ENCODE measurements around the gene ZNF692.
"Not testable (repeated sequence)": the region's sequence is repeated elsewhere in the genome, so short reads cannot be mapped to it uniquely, and the experiment has no call there.

The ZNF692 gene

DNA sequence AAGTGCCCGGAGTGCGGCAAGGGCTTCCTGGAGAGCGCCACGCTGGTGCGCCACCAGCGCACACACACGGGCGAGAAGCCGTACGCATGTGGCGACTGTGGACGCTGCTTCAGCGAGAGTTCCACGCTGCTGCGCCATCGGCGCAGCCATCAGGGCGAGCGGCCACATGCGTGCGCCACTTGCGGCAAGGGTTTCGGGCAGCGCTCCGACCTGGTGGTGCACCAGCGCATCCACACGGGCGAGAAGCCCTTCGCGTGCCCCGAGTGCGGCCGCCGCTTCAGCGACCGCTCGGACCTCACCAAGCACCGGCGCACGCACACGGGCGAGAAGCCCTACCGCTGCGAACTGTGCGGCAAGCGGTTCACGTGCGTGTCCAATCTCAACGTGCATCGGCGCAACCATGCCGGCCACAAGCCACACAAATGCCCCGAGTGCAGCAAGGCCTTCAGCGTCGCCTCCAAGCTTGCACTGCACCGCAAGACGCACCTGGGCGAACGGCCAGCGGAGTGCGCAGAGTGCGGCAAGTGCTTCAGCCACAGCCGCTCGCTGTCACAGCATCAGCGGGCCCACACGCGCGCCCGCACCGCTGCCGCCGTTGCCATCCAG is 10.8 kb downstream of the ZNF692 start:
- no peak for DNase-seq

- no peak for DNase-seq
These were observed 11.5 kb downstream of the ZNF692 start for GRCh38 chr1:248847181-248847955.

GRCh38 chr1:248844526-248844925 is 14.4 kb downstream of the ZNF692 start:
- no peak for DNase-seq

DNA sequence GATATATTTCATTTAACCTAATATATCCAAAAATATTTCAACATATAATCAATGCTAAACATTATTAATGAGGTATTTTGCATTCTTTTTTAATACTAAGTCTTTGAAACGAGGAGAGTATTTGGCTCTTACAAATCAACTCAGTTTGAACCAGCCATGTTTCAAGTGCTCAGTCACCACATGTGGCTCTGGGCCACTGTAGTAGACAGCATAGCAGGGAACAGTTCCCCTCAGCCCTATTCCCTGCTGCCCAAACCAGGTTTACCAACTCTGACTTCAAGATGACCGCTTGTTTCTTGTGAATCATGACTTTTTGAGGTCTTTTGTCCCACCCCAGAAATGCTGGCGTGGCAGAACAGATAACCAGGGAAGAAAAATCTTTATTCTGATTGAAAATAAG is 15.2 kb downstream of the ZNF692 start:
- DNase-seq: no peak

DNA sequence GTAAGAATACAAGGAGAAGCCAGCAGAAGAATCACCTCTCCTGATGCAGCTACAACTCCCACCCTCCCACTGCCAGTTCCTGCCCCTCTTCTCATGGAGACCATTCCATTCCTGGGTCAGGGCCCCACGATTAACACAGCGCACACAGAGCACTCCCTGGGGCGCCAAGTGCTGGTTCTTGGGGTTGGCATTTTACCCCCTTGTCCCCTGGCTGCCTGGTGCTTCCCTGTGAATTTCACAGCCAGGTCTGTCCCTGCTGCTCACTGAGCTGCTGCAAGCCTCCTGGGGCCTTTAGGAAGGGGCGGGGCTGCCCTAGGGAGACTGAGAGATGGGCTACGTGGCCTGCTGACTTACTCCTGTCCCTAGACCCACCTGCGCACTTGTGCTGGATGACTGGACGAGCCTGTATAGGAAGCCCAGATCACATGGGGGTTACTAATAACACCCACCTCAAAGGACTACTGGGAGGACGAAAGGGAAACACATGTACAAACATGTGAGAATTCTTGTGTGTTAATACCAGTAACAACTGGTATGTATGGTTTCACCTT is 16.0 kb downstream of the ZNF692 start:
- DNase-seq: no peak

DNA sequence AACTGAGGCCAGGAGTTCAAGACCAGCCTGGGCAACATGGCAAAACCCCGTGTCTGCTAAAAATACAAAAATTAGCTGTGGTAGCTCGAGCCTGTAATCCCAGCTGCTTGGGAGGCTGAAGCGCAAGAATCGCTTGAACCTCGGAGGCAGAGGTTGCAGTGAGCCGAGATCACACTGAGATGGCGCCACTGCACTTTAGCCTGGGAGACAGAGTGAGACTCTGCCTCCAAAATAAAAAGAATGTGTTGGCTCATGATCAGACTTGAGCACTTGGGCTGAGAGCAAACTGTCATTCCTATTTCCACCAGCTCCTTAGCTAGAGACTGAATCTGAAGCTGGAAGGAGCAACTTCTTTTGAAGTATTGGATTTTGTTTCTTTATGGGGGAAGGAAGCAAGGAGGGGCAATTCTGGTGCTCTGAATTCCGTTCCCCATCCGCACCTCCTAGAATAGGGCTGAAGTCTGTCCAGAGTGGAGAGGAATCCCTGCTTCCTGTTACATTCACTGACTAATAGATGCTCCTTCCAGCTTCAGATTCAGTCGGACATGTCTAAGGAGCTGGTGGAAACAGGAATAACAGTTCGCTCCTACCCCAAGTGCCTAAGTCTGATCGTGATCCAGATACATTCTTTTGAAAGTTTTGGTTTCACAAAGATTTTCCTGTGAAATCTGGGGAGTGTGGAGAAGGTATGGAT is 17.0 kb downstream of the ZNF692 start:
- DNase-seq: no peak

DNA sequence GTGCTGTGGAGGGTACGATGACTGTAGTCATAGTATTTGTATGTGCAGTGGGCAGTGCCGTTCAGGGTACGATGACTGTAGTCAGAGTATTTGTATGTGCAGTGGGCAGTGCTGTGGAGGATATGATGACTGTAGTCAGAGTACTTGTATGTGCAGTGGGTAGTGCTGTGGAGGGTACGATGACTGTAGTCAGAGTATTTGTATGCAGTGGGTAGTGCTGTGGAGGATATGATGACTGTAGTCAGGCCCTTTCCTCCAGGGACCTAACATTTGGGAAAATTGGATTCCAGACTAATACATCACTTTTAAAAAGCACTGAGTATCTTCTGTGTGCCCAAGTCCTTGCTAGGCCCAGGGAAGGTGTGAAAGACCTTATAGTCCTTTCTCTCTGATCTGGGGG is 17.9 kb downstream of the ZNF692 start:
- no peak for DNase-seq

- no peak for DNase-seq
These were observed 19.7 kb downstream of the ZNF692 start for GRCh38 chr1:248839168-248839555.

DNA sequence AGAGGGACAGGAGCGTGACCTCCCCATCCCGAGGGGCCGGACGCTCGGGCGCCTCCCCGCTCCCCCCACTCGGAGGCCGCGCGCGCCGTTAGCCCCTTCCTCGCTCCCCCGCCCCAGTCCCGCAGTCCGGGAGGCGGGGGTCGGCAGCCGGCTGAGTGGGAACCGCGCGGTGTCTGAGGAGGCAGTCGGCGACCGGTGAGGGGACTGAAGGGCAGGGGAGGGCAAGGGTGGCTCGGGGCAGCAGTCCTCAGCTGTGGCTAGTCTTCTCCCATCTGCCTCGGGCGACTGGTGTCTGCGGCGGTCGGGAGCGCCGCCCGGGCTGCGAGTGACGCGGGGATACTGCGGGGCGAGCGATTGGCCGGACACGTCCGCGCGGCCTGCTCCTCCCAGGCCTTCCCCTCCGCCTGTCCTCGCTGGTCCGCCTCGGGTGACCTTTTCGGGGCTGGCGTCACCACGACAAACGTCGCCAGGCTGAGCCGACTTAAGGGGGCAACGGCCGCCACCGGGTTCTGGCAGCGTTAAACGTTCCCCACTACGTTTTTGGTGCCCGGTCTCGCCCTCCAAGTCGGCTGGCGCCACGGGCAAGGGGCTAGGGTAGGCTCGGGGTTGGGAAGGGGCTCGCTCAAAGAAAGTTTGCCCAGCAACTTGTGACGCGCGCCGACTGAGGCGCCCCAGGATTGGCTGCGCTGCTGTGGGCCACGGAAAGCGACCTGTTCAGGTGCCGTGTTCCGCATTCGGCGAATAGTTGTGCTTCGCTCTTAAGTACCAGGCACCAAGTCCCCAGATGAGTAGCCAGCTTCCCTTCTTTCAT is 20.3 kb downstream of the ZNF692 start:
- peak; percentile 61 for DNase-seq

GRCh38 chr1:248837781-248838356 is 21.0 kb downstream of the ZNF692 start, which contains the start of gene ZNF672:
ZNF672 (plus strand) TSS chr1:248838224; CDS start chr1:248847275, 9,051 bp downstream.
- DNase-seq: peak; percentile 96

- no peak for DNase-seq
These were observed 21.7 kb downstream of the ZNF692 start for GRCh38 chr1:248837045-248837780.

- no peak for DNase-seq
These were observed 24.4 kb downstream of the ZNF692 start for GRCh38 chr1:248834343-248834940.

GRCh38 chr1:248831842-248832241 is 27.0 kb downstream of the ZNF692 start:
- DNase-seq: no peak

DNA sequence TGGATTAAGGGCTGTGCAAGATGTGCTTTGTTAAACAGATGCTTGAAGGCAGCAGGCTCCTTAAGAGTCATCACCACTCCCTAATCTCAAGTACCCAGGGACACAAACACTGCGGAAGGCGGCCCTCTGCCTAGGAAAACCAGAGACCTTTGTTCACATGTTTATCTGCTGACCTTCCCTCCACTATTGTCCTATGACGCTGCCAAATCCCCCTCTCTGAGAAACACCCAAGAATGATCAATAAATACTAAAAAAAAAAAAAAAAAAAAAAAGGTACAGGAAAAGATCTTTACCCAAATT is 28.2 kb downstream of the ZNF692 start:
- not testable (repeated sequence) for DNase-seq

DNA sequence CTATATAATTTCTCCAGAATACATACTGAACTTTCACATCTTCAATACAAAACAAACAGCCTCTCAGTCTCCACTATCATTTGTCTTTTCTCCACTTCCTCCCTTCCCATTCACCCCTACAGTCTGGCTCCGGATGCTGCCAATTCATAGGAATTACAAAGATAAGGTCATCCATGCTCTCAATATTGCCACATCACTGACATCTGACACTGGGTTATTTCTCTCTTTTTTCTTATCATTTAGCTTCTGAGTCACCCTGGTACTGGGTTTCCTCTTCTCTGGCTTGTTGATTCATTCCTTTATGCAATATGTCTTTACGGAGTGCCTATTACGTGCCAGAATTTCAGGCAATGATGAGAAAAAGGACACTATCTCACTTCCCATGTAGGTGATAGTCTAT is 30.0 kb downstream of the ZNF692 start:
- DNase-seq: no peak

- DNase-seq: peak; percentile 92
These were observed 32.8 kb downstream of the ZNF692 start, which contains the start of gene SH3BP5L for GRCh38 chr1:248825909-248826760. SH3BP5L (minus strand) TSS chr1:248825915; CDS start chr1:248824935, 980 bp downstream.

DNA sequence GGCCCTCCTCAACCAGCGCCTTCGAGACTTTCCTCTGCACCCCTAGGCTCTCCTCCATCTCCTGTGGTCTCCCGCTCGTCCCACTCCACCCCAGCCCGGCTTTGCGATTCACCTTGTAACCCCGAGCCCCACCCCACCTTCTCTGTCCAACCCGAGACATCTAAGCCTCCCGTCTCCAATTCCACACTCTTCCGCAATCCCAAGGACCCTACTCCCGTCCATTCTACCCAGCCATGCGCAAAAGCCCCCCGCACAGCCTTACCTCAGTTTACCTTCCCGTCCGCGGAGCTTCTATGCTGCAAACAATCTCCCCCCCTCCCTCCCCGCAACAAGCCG is 33.3 kb downstream of the ZNF692 start:
- DNase-seq: no peak

DNA sequence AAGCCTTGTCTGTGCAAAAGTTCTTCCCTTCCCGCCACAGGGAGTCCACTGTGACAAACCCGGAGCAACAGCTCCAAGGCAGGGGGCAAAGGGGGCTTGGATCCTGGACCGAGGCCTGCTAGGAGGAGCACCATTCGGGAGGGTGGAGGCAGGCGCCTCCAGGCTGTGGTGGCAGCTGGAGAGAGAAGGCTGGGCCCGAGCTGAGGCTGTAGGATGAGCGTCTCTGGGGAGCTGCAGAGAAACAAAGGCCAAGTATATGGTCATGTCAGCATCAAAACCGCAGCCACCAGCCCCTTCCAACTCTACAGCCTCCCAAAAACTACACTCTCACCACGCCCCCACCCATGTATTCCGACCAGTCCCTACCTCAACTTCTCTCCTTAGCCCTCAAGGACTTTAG is 33.7 kb downstream of the ZNF692 start:
- DNase-seq: no peak

DNA sequence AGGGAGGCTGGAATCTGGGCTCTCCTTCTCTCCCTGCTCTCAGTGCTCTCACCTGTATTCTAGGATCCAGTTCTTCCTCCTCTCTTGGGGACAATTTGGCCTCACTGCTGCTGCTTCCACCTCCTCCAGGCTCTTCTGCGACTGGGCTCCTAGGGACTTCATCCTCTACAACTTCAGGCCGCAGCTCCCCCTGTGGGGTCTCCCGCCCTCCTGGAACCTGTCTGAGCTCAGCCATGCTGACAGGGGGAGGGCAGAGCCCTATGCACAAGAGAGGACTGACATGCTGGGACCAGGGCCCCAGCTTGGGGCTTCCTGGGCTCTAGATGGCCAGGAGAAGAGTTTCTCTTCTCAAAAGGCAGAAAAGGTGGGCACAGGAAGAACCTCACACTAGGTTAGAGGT is 34.2 kb downstream of the ZNF692 start:
- DNase-seq: no peak

GRCh38 chr1:248824301-248824700 is 34.6 kb downstream of the ZNF692 start:
- no peak for DNase-seq
